Prostate gland (tissue), 2 donors: ENCODE measurements around the gene RNF220.

Source experiments
- POLR2A ChIP-seq: fragments of 450-650 bp; IDR thresholded peaks from one replicate; pipeline ENCODE4 v1.6.1; 2016; ENCODE audit warnings: antibody characterized with exemption, mild to moderate bottlenecking
- POLR2AphosphoS5 ChIP-seq: sonication (generic); formaldehyde crosslinking; IDR thresholded peaks from one replicate; pipeline ENCODE4 v1.6.1; 2017; ENCODE audit warnings: antibody characterized with exemption
- TF ChIP-seq, protein P1 (sequence below), 4 experiments: fragments of 200-600 bp in 2 of 4; fragments of 450-650 bp in 2 of 4; sonication (generic) in 2 of 4; IDR thresholded peaks; 1 replicate in 3 of 4; 2 replicates in 1 of 4; pipeline ENCODE4 v1.5.1; 2016 to 2019; ENCODE audit warnings: antibody characterized with exemption in 4 of 4, mild to moderate bottlenecking in 2 of 4, moderate library complexity in 2 of 4

DNA sequence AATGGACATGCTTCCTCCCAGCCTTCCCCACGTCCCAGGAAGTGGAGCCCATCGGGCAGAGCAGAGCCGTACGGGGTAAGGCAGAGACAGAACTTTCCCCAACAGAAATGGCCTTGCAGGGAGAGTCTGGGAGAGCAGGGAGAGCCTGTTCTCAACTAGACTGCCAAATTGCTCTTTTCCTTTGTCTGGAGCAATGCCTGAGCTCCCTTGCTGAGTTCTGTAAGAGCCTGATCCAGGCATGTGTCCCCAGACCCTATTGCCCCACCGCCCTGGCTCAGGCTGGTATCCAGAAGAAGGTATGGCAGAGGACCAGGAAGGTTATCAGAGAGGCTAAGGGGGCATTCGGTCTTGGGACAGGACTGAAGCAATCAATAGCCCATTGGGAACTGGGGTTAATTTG, 189.3 kb downstream of the RNF220 start:
- TF ChIP-seq POLR2A (no peak), POLR2AphosphoS5 (no peak)
- TF ChIP-seq, protein P1, sequence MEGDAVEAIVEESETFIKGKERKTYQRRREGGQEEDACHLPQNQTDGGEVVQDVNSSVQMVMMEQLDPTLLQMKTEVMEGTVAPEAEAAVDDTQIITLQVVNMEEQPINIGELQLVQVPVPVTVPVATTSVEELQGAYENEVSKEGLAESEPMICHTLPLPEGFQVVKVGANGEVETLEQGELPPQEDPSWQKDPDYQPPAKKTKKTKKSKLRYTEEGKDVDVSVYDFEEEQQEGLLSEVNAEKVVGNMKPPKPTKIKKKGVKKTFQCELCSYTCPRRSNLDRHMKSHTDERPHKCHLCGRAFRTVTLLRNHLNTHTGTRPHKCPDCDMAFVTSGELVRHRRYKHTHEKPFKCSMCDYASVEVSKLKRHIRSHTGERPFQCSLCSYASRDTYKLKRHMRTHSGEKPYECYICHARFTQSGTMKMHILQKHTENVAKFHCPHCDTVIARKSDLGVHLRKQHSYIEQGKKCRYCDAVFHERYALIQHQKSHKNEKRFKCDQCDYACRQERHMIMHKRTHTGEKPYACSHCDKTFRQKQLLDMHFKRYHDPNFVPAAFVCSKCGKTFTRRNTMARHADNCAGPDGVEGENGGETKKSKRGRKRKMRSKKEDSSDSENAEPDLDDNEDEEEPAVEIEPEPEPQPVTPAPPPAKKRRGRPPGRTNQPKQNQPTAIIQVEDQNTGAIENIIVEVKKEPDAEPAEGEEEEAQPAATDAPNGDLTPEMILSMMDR (IDR thresholded peaks at IDR 0.05), result no peak
